ENCODE results near the gene ENO1.
A peak's percentile ranks its signal among the peaks of the same experiment; 100 is the strongest.
"Not testable (repeated sequence)": the region's sequence is repeated elsewhere in the genome, so short reads cannot be mapped to it uniquely, and the experiment has no call there.

Gene ENO1

DNA sequence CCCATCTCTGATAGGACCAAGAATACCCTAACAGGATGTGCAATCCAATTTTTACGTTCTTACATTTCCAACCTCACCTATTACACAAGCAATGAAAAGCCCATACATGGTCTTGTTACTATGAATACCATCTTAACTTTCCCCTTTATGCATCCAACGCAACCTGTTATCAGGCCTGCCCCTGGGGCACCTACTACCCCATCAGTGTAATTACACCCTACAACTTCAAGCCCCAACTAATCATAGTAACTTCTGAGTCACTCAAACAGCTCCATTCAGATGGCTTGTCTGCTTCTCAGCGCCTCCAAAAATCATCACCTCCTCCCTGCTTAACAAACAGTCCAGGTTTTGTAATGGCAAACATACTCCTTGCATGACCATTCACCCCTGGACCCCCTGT is 18.3 kb upstream of the ENO1 start:
- DNase-seq (ENCODE audit: low spot score): not testable (repeated sequence)

DNA sequence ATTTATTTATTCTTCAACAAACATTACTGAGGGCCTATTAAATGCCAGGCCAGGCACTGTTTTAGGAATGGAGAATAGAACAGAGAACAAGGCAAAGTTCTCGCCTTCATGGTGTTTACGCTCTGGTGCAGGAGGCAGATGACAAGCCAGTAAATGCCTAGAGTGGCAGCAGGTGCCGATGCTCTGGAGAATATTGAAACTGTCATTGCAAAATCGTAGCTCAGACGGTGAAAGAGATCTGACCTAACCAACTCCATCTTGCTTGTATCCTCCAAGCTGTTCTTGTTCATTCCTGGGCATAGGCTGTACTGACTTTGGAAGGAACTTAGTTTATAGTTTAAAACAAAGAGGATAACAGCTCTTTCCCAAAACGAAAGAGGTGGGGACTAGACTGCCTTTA is 13.5 kb upstream of the ENO1 start:
- DNase-seq (ENCODE audit: low spot score): no peak

DNA sequence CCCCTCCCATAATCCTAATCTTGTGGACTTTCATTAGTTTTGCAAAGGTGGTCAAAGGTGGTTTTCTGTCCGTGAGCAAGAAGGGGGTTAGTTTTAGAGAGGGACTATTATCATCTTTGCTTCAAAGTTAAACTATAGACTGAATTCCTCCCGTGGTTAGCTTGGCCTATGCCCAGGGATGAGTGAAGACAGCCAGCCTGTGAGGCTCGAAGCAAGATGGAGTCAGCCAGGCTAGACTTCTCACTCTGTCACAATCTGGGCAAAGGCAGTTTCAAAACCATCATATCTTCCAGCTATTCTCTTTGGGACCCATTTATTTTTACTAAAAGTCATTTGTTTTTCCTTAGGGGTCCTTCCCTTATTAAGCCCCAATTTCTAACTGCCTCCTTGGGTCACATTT is 12.9 kb upstream of the ENO1 start:
- DNase-seq (ENCODE audit: low spot score): no peak

DNA sequence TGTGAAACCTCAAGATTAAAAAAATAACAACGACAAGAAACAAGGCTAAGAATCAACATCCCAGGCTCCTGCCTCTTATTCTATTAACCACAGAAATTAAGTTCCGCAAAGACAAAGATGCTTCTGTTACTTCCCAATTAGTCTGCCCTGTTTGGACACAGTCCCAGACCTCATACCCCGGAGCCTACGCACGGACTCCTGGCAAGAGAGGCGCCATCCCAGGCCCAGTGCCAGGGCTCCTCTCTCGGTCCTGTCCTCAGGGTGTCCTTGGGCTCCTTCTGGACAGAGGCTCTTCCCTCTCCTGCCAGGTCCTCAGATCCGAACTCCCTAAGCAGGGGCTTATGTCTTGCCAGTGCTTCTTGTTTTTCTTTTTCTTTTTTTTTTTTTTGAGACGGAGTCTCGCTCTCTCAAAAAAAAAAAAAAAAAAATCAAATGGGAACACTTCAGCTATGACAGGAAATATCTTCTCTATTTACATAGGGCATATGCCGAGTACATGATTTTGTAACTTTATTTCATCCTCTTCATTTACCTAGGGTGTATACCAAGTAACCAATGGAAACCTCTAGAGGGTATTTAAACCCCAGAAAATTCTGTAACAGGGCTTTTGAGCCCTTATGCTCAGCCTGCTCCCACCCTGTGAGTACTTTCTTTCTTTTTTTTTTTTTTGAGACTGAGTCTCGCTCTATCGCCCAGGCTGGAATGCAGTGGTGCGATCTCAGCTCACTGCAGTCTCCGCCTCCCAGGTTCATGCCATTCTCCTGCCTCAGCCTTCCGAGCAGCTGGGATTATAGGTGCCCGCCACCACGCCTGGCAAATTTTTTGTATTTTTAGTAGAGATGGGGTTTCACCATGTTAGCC is 11.7 kb upstream of the ENO1 start:
- no peak for DNase-seq (ENCODE audit: low spot score)

DNA sequence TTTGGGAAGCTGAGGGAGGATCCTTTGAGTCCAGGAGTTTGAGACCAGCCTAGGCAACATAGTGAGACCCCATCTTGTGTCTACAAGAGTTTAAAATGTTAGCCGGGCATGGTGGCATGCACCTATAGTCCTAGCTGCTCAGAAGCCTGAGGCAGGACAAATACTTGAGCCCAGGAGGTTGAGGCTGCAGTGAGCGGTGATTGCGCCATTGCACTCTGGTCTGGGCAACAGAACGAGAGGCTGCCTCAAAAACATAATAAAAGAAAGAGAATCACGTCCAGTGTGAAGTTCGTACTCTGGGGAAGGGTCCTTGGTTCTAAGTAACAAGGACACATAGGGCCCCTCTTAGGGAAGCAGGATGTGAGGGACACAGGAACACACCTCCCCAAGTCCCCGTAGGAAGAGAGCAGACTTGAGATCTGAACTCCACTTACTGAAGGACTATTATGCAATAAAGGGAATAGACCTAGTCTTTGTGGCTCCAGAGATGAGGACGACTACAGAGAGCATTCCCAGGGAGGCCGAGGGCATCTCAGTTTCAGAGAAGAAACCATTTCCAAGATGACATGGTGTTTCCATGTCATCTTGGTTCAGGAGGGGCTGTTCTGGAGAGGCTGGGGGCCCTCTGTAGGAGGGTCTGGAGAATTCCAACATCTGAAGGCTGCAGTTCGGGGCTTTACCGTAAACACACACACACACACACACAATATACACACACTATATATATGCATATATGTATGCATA is 10.8 kb upstream of the ENO1 start:
- no peak for DNase-seq (ENCODE audit: low spot score)

DNA sequence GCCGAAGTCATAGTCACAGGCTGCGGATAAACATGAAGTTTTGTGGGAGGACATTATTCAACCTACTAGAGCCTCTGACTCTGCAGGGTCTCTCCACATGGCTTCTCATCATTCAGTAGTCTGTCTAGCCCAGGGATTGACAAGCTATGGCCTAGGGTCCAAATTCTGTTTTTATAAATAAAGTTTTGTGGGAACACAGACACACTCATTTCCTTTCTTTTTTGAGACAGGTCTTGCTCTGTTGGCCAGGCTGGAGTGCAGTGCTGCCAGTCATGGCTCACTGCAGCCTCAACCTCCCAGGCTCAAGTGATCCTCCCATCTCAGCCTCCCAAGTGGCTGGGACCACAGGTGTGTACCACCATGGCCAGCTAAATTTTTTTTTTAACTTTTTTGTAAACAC is 8.1 kb upstream of the ENO1 start:
- no peak for DNase-seq (ENCODE audit: low spot score)

DNA sequence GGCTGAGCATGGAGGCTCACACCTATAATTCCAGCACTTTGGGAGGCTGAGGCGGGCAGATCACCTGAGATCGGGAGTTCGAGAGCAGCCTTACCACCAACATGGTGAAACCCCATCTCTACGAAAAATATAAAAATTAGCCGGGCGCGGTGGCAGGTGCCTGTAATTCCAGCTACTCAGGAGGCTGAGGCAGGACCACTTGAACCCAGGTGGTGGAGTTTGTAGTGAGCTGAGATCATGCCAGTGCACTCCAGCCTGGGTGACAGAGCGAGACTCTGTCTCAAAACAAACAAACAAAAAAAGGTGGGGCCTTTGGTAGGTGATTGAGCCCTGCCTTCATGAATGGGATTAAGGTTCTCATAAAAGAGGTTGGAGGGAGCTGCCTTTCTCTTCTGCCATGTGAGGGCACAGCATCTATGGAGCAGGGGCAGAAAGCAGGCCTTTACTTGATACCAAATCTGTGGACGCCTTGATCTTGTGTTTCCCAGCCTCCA is 7.6 kb upstream of the ENO1 start:
- DNase-seq (ENCODE audit: low spot score): not testable (repeated sequence)

DNA sequence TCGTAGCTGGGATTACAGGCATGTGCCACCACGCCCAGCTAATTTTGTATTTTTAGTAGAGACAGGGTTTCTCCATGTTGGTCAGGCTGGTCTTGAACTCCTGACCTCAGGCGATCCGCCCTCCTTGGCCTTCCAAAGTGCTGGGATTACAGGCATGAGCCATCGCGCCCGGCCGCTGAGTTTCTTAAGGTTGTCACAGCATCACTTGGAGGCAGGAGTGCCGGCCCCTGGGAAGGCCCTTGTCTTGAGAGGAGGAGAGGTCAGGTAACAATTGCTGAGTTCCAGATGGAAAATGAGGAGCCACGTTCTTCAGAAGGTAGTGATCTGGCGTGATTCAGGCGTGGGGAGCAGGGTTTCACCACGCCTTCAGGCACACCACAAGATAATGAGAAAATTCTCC is 5.6 kb upstream of the ENO1 start:
- not testable (repeated sequence) for DNase-seq (ENCODE audit: low spot score)

DNA sequence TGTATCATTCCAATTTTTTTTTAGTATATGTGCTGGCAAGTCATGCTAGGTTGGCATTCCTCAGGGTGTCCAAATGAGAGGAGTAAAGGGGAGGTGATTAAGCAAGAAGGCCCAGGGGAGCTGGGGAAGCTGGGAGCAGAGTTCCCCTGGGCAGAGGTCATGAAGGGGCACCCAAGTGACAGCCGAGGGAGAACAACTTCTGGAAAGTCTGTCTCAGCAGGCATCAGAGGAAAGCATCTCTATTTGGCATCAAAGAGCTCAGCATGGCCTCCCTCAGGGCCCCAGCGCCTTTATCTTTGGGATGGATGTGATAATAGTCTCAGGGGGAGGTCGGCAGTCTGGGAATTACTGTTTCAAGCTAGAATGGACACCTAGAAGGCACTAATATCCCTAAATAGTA is 5.0 kb upstream of the ENO1 start:
- no peak for DNase-seq (ENCODE audit: low spot score)

DNA sequence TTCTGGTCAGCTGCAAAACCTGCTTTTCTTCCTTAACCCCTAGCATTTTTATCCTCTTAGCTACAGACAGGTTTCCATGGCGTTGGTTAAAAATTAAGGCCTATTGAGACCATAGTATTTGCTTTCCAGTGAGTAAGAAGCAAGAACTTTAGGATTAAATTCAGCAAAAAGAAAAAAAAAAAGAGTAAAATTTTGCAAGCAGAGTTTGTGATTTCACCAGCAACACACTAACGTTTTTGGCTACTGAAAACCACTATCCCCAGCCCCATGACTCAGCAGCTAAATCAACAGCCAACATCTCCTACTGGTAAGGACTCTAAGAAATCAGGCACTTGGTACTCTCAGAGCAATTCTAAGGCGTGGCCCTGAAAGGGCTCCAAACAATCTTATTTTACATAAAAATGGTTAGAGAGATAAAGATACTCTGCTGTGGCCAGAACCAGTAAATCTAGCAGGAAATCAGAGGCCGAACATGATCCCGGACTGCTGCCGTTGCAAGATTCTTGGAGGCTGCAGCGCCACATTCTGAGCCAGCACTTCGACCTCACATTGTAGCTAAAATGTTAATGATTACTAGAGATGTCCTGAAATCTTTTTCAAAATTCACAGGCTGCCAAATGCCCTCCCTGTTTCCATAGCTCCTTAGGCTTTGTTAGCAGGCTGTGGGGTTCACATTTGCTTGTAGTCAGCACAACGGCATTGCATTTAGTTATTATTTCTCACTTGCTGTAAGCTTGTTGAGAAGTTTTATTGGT is 1.6 kb upstream of the ENO1 start:
- DNase-seq (ENCODE audit: low spot score): no peak

DNA sequence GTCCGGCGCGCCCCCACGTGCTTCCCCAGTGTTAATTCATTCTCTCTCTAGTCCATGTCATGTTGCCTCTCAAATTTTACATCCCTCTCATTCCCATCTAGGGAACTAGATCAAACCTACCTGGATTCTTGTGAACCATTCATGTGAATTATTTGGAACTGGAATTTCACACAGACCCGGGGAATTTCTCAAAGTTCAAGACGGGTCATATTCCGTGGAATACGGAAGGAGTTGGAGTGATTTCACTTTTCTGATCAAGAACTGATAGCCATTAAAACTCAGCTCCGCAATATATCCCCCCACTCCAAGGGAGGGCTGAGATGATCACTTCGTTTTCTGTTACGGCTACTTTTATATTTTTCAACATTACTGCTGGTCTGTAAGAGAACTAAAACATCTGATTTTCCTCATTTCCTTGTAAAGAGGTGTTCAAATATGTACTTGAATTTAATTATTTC is 1.0 kb upstream of the ENO1 start:
- no peak for DNase-seq (ENCODE audit: low spot score)

DNA sequence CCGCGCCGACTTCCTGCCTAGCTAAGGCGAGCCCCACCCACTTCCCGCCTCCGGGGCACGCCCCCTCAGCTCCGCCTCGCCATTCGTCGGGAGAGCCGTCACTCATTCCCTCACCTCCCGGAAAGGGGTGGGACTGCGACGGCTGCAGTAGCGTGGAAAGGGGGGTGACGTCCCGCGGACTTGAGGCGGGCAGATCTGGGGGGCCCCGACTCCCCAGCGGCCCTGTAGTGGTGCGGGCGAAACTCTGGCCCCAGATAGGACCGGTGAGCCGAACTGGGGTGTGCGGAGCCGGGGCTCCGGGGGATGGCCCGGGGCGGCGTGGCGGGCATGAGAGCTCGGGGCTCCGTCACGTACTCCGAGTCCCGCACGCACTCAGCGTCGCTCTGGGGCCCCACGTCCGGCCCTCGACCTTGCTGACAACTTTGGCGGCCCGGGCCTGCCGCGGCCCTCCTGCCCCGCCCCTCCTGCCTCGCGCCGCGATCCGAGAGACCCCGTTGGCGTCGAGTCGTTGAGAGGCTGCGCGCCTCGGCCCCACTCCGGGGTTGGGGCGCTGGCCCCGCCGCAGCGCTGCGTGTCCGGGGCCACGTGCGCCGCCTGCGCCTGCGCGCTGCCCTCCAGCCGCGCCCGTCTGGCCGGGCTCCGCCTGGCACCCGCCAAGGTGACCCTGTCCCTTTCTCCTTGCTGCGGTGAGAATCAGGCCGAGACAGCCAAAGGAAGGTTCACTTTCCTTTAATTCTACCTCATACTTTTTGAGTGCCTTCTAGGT is 395 bp upstream of the ENO1 start:
- DNase-seq (ENCODE audit: low spot score): peak; percentile 97

DNA sequence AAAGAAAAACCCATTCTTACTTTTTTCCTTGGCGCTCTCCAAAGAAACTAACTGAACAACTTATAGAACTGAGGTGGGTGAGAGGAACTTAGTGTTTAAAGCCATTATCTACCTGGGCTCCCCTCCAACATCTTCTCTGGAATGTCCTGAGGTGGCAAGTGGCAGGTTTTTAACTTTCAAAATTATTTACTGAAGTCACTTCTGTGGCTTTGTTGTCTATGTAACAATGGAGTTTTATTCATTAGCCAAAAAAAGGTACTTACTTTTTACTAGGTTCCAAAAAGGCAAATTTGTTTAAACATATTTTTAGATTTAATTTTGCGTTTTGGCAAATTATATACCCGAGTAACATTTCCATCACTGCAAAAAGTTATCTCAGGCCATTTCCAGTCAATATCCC is 2.4 kb downstream of the ENO1 start:
- DNase-seq (ENCODE audit: low spot score): no peak

DNA sequence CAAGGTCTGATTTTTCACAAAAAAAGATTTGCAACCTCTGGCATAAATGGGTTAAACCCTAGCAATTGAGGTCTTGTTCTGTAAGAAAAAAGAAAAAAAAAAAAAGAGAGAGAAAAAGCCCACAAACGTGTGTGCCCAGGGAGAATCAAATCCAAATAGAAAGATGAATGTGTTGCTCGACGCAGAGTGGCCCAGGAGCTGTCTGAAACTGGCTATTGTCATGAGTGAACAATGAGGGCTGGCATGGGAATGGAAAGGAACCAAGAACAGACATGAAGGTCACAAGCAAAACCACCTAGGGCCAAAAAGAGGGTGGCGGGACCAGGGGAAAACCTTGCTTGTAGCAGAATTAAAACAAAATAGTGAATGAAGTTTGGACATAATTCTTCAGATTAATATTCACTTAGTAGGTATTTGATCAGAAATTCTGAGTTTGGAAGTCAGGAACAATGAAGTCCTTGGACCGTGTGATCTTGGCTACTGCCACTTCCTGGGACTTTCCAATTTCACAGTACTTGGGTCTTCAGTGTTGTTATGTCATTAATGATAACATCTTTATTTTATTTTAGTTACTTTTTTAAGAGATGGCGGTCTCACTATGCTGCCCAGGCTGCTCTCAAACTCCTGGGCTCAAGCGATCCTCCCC is 3.1 kb downstream of the ENO1 start:
- no peak for DNase-seq (ENCODE audit: low spot score)

DNA sequence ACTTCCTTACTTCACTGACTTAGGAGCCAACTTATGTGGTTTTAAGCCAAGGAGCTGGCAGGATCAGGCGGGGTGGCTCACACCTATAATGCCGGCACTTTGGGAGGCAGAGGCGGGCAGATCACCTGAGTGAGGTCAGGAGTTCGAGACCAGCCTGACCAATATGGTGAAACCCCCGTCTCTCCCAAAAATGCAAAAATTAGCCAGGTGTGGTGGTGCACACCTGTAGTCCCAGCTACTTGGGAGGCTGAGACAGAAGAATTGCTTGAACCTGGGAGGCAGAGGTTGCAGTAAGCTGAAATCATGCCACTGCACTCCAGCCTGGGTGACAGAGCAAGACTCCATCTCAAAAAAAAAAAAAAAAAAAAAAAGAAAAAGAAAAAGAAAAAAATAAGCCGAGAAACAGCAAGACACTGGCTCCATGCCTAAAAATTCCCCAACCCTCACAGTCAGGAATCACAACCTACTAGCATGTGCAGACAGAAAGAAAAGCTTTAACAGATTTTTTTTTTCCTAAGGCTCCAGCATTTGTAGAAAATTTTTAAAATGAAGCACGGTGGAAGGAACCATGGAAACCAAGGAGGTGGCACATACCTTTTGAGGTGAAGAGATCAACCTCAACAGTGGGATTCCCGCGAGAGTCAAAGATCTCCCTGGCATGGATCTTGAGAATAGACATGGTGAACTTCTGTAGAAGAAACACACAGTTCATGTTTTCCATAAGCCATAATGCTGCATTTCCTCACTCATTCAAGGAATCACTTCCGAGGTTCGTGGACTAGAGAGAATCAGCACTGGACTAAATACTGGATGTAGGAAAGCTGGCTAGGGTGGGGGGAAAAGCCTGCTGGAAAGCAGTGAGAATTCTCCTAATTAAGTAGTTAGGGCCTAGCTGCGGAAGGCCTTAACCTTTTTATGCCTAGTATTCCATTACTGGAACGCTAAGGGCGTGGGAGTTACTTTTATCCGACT is 4.0 kb downstream of the ENO1 start:
- DNase-seq (ENCODE audit: low spot score): no peak

DNA sequence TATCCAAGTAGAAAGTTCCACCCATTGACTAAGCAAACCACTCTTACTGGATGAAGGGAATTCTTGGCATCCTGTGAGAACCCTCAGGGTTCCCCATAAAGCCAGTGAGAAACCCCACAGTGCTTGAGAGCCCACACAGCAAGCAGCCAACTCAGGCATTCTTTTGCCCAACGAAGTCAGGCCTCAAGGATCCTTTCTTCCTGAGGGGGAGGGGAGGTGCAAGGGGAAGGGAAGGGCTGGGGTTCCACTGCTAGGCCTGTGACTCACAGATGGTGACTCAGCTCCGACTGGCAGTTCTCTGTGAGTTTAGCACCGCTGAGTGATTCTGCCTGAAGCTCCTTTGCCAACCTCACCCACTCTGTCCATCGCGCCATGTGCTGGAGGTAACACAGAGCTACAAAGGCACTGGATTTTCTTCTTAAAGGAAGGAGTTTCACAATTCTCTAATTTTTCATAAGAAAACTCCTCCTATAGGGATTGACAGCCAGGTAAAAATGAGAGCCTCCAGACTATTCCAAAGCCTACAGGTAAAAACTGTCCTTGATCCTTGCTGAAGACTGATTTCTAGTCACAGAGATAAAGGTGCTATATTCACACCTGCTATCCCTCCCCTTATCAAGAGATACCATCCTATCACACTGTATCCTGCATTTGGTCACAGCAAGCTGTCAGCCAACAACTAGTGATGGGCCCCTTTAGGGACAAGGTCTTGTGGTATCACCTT is 4.8 kb downstream of the ENO1 start:
- DNase-seq (ENCODE audit: low spot score): no peak

DNA sequence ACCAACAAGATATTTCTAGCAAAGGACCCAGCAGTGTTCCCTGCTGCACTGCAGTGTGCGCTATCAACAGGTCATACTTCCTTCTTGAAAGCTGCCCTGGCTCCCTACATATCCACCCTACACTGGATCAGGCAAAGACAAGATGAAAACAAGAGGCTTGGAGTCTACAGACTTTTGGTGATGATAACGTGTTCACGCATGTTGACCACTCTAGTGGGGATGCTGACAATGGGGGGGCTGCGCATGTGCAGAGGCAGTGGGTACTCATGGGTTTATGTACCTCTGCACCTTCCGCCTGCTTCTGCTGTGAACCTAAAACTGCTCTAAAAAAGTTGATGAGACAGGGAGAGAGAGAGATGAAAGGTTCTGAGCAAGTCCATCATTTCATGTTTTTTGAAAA is 5.5 kb downstream of the ENO1 start:
- DNase-seq (ENCODE audit: low spot score): no peak

DNA sequence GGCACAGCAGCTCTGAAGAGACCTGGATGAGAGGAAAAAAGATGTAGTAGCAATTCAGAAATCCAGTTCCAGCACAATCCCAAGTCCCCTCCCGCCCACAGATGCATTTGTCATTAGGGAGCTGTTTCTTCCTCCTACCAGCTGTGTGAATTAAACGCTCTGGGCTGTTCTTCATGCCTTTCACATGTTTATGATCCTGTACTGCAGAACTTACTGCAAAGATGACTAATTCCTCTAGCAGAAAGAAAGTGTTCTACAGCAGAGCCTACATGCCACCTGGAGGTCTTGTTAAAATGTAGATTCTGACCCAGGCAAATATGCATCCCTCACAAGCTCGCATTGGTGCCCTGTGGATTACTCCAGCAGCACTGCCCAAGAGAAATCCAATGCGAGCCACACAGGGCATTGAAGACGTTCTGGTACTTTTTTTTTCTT is 6.5 kb downstream of the ENO1 start:
- no peak for DNase-seq (ENCODE audit: low spot score)

DNA sequence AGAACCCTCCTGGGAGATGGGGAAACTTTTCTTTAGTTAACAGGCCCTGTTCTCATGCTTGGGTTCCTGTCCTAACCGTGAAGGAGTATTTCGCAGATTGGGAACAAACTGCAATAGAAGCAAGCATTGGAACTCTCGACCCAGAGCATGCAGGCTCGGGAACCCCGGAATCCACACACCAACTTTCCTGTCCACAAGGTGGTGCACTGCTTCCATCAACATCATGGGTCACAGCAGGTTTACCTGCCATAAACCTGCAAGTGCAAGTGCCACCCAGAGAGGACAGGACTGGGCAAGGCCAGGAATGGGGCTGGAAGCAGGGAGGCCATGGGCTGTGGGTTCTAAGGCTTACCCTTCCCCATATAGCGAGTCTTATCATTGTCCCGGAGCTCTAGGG is 6.9 kb downstream of the ENO1 start:
- DNase-seq (ENCODE audit: low spot score): no peak

Data from D341Med (cell line).